WTC11 (cell line): Measurements from ENCODE around the gene RIMS4. TPM values are rescaled to one million over a fixed set of nuclear protein-coding genes. Genes with fewer than 3 reads are reported as not detected.

ENCODE experiments used
- ATAC-seq: fragments of 200-7000 bp; cut with Tn5 transposase; 2 replicates; pipeline ENCODE4 v1.10.0; 2021; ENCODE audit warnings: mild to moderate bottlenecking, moderate library complexity
- CTCF ChIA-PET: fragments of 300-600 bp; sonication (Branson Sonifier 250); formaldehyde crosslinking; loops from one replicate; lab custom pipeline; 2021; ENCODE audit warnings: antibody characterized with exemption; lab: Charles Lee
- POLR2A ChIA-PET: fragments of 350-600 bp; sonication (Branson Sonifier 250); formaldehyde crosslinking; loops from one replicate; lab custom pipeline; 2021; ENCODE audit warnings: antibody characterized with exemption; lab: Charles Lee
- DNase-seq: peaks from one replicate; pipeline ENCODE4 v3.0.0; 2021; ENCODE audit warnings: low spot score
- H3K27ac Mint-ChIP-seq: 2 replicates; pipeline ENCODE4 v1.8.0; 2021; ENCODE audit warnings: mixed read lengths
- H3K27me3 Mint-ChIP-seq: 2 replicates; pipeline ENCODE4 v1.8.0; 2021; ENCODE audit warnings: low read depth, mild to moderate bottlenecking, moderate library complexity, mixed read lengths
- H3K36me3 Mint-ChIP-seq: 2 replicates; pipeline ENCODE4 v1.8.0; 2021; ENCODE audit warnings: mixed read lengths
- H3K4me1 Mint-ChIP-seq: 2 replicates; pipeline ENCODE4 v1.8.0; 2022; ENCODE audit warnings: mixed read lengths
- H3K4me3 Mint-ChIP-seq: 2 replicates; pipeline ENCODE4 v1.8.0; 2021; ENCODE audit warnings: mild to moderate bottlenecking, moderate library complexity, mixed read lengths
- H3K9me3 Mint-ChIP-seq: 2 replicates; pipeline ENCODE4 v1.8.0; 2021; ENCODE audit warnings: mixed read lengths
- ATF3 ChIP-seq: sonication (generic); formaldehyde crosslinking; conservative IDR thresholded peaks from 2 replicates; pipeline ENCODE4 v1.8.1; 2022; ENCODE audit warnings: mild to moderate bottlenecking, missing genetic modification reagents
- ATF6 ChIP-seq: sonication (generic); formaldehyde crosslinking; IDR thresholded peaks from 2 replicates; pipeline ENCODE4 v1.8.1; 2023; ENCODE audit warnings: mild to moderate bottlenecking, missing genetic modification reagents
- CDX4 ChIP-seq: fragments of 250-450 bp; sonication (Bioruptor Pico); IDR thresholded peaks from 2 replicates; pipeline ENCODE4 v1.9.0; 2021; ENCODE audit warnings: moderate library complexity, mild to moderate bottlenecking, inconsistent platforms, borderline replicate concordance
- CREB1 ChIP-seq: sonication (generic); formaldehyde crosslinking; IDR thresholded peaks from 2 replicates; pipeline ENCODE4 v1.8.0; 2023; ENCODE audit warnings: mild to moderate bottlenecking, missing genetic modification reagents
- FOXP4 ChIP-seq: sonication (generic); formaldehyde crosslinking; IDR thresholded peaks from 2 replicates; pipeline ENCODE4 v1.8.0; 2022; ENCODE audit warnings: mild to moderate bottlenecking, missing genetic modification reagents
- GRHL2 ChIP-seq: fragments of 250-450 bp; sonication (Bioruptor Pico); IDR thresholded peaks from 2 replicates; pipeline ENCODE4 v1.8.0; 2022; ENCODE audit warnings: mild to moderate bottlenecking, moderate library complexity; ENCODE audit not compliant: insufficient replicate concordance, severe bottlenecking
- IRF1 ChIP-seq: sonication (generic); formaldehyde crosslinking; IDR thresholded peaks from 2 replicates; pipeline ENCODE4 v1.8.0; 2023; ENCODE audit warnings: missing genetic modification reagents
- JAZF1 ChIP-seq: fragments of 250-450 bp; sonication (Bioruptor Pico); IDR thresholded peaks from 2 replicates; pipeline ENCODE4 v1.9.0; 2021; ENCODE audit warnings: moderate library complexity, mild to moderate bottlenecking, inconsistent platforms
- MXD4 ChIP-seq: fragments of 250-450 bp; sonication (Bioruptor Pico); IDR thresholded peaks from 2 replicates; pipeline ENCODE4 v1.8.0; 2021; ENCODE audit warnings: mild to moderate bottlenecking, moderate library complexity, borderline replicate concordance
- NR2C2 ChIP-seq: sonication (generic); formaldehyde crosslinking; IDR thresholded peaks from 2 replicates; pipeline ENCODE4 v1.8.0; 2022; ENCODE audit warnings: mild to moderate bottlenecking, missing genetic modification reagents
- NR3C1 ChIP-seq: sonication (generic); formaldehyde crosslinking; conservative IDR thresholded peaks from 2 replicates; pipeline ENCODE4 v1.8.1; 2023; ENCODE audit warnings: low read depth, mild to moderate bottlenecking, missing genetic modification reagents
- SMAD3 ChIP-seq: sonication (generic); formaldehyde crosslinking; IDR thresholded peaks from 2 replicates; pipeline ENCODE4 v1.8.0; 2022; ENCODE audit warnings: missing genetic modification reagents, mild to moderate bottlenecking, borderline replicate concordance
- SOX15 ChIP-seq: fragments of 250-450 bp; sonication (Bioruptor Pico); IDR thresholded peaks from 2 replicates; pipeline ENCODE4 v1.9.0; 2021; ENCODE audit warnings: mild to moderate bottlenecking
- TEAD1 ChIP-seq: sonication (generic); formaldehyde crosslinking; IDR thresholded peaks from 2 replicates; pipeline ENCODE4 v1.8.0; 2022; ENCODE audit warnings: mild to moderate bottlenecking, missing genetic modification reagents
- ZMAT4 ChIP-seq: fragments of 250-450 bp; sonication (Bioruptor Pico); IDR thresholded peaks from 2 replicates; pipeline ENCODE4 v1.9.0; 2021; ENCODE audit warnings: mild to moderate bottlenecking
- ZNF416 ChIP-seq: fragments of 250-450 bp; sonication (Bioruptor Pico); IDR thresholded peaks from 2 replicates; pipeline ENCODE4 v1.9.0; 2021; ENCODE audit warnings: mild to moderate bottlenecking, inconsistent platforms
- ZNF423 ChIP-seq: fragments of 250-450 bp; sonication (Bioruptor Pico); IDR thresholded peaks from 2 replicates; pipeline ENCODE4 v2.1.2; 2022; ENCODE audit warnings: mild to moderate bottlenecking, moderate library complexity
- total RNA-seq: library from RNA; stranded (reverse); gene quantifications from 3 replicates; pipeline ENCODE4 v1.2.3, GENCODE V29; 2021
- TF ChIP-seq, protein P1 (sequence below): sonication (generic); formaldehyde crosslinking; IDR thresholded peaks from 2 replicates; pipeline ENCODE4 v1.8.1; 2023; ENCODE audit warnings: mild to moderate bottlenecking, missing genetic modification reagents, borderline replicate concordance
- TF ChIP-seq, protein P2 (sequence below): fragments of 250-450 bp; sonication (Bioruptor Pico); IDR thresholded peaks from 2 replicates; pipeline ENCODE4 v2.1.2; 2022; ENCODE audit warnings: mild to moderate bottlenecking, moderate library complexity

RIMS4 gene
- total RNA-seq, 1 experiment from 2014 or later: 24.8 TPM

DNA sequence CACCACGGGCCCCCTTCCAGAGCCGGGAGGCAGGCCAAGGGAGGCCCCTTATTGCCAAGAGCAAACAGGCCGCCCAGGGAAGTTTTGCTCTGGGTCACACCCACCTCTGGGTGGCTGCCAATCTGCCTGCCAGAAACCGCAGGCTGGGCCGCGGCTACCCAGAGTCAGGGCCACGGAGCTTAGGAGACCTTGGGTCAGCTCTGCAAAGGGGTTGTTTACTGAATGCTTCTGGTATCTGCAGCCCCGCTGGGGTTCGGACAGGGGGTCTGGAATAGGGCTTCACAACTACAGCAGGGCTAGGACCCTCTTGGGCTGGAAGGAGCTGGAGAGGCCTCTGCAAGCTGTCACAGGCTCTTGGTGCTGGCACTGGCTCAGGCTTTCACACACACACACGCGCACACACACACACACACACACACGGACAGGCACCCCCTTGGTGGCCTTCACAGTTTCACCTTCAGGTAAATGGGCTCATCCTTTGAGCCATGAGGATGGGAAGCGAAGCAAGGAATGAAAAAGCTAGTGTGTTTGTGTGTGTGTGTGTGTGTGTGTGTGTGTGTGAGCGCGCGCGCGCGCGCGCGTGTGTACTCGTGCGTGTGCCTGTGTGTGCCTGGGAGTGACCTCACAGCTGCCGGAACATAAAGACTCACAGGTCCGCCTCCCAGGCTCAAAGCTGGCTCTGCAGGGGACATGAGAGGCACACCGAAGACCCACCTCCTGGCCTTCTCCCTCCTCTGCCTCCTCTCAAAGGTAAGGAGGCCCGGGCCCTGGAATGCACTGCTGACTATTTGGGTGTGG is 95.4 kb downstream of the RIMS4 start, which contains the start of gene CCN5:
Gene CCN5, plus strand, starts transcription at position 669 of the 798 bp plus-strand sequence. Its CDS starts 22 bp downstream, at position 691.
- no peaks in the 10 kb centered on the region for H3K4me1 Mint-ChIP-seq
- H3K9me3 Mint-ChIP-seq: no peaks in the 10 kb centered on the region
- peak within 1 kb of the TSS; percentile 34; the same call in 1 of the 2 replicates for H3K27ac Mint-ChIP-seq
- DNase-seq (no peak), ATAC-seq (no peak)
- POLR2A ChIA-PET: no interaction called here
- no peaks in the 10 kb centered on the region; the same call in 1 of the 2 replicates for H3K27me3 Mint-ChIP-seq
- TF ChIP-seq ZMAT4 (CRISPR knock-in tag) (no peak), ZNF423 (CRISPR knock-in tag) (no peak), FOXP4 (CRISPR knock-in tag) (no peak), SOX15 (CRISPR knock-in tag) (no peak), SMAD3 (no peak), ATF6 (no peak), ATF3 (CRISPR knock-in tag) (no peak), IRF1 (CRISPR knock-in tag) (no peak), GRHL2 (CRISPR knock-in tag) (no peak), MXD4 (CRISPR knock-in tag) (no peak), TEAD1 (CRISPR knock-in tag) (no peak), NR3C1 (no peak), JAZF1 (CRISPR knock-in tag) (no peak), ZNF416 (no peak), NR2C2 (no peak), CDX4 (CRISPR knock-in tag) (no peak), CREB1 (CRISPR knock-in tag) (no peak)
- TF ChIP-seq, protein P1, sequence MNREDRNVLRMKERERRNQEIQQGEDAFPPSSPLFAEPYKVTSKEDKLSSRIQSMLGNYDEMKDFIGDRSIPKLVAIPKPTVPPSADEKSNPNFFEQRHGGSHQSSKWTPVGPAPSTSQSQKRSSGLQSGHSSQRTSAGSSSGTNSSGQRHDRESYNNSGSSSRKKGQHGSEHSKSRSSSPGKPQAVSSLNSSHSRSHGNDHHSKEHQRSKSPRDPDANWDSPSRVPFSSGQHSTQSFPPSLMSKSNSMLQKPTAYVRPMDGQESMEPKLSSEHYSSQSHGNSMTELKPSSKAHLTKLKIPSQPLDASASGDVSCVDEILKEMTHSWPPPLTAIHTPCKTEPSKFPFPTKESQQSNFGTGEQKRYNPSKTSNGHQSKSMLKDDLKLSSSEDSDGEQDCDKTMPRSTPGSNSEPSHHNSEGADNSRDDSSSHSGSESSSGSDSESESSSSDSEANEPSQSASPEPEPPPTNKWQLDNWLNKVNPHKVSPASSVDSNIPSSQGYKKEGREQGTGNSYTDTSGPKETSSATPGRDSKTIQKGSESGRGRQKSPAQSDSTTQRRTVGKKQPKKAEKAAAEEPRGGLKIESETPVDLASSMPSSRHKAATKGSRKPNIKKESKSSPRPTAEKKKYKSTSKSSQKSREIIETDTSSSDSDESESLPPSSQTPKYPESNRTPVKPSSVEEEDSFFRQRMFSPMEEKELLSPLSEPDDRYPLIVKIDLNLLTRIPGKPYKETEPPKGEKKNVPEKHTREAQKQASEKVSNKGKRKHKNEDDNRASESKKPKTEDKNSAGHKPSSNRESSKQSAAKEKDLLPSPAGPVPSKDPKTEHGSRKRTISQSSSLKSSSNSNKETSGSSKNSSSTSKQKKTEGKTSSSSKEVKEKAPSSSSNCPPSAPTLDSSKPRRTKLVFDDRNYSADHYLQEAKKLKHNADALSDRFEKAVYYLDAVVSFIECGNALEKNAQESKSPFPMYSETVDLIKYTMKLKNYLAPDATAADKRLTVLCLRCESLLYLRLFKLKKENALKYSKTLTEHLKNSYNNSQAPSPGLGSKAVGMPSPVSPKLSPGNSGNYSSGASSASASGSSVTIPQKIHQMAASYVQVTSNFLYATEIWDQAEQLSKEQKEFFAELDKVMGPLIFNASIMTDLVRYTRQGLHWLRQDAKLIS (CRISPR knock-in tag): no peak
- TF ChIP-seq, protein P2, sequence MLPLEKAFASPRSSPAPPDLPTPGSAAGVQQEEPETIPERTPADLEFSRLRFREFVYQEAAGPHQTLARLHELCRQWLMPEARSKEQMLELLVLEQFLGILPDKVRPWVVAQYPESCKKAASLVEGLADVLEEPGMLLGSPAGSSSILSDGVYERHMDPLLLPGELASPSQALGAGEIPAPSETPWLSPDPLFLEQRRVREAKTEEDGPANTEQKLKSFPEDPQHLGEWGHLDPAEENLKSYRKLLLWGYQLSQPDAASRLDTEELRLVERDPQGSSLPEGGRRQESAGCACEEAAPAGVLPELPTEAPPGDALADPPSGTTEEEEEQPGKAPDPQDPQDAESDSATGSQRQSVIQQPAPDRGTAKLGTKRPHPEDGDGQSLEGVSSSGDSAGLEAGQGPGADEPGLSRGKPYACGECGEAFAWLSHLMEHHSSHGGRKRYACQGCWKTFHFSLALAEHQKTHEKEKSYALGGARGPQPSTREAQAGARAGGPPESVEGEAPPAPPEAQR: no peak
- CTCF ChIA-PET: interaction anchor here (1.3 kb wide), 1 partner anchor 9 kb away, joined by 6 read pairs; no protein-coding TSS in a partner anchor
- no peaks in the 10 kb centered on the region for H3K36me3 Mint-ChIP-seq
- H3K4me3 Mint-ChIP-seq: no peak within 1 kb of the TSS
